Tongue (tissue), 2 donors: ENCODE data around the gene IER3. TPM values are rescaled to one million over a fixed set of nuclear protein-coding genes. Genes with fewer than 3 reads are reported as not detected.
"Not testable (repeated sequence)": the region's sequence is repeated elsewhere in the genome, so short reads cannot be mapped to it uniquely, and the experiment has no call there.

Experiments
- DNase-seq: peaks from one replicate; pipeline ENCODE4 v3.0.0-alpha.2; 2015
- total RNA-seq: library from RNA; depleted of rRNA; stranded (reverse); fragments of >200 nt; gene quantifications from one replicate; pipeline ENCODE4 v1.2.3, GENCODE V29; 2014

Gene IER3
- total RNA-seq, 1 donor from 2014 or later, result 7.1 TPM

GRCh38 chr6:30768634-30769087, 24.3 kb upstream of the IER3 start:
- DNase-seq, result no peak

- no peak for DNase-seq
Observed at GRCh38 chr6:30767944-30768301, 23.6 kb upstream of the IER3 start.

GRCh38 chr6:30767158-30767943, 23.0 kb upstream of the IER3 start:
- DNase-seq, result no peak

- DNase-seq, result no peak
Observed at GRCh38 chr6:30766461-30767157, 22.3 kb upstream of the IER3 start.

- DNase-seq, result not testable (repeated sequence)
Observed at GRCh38 chr6:30765495-30765894, 21.1 kb upstream of the IER3 start.

GRCh38 chr6:30764490-30765043, 20.2 kb upstream of the IER3 start:
- DNase-seq, result not testable (repeated sequence)

GRCh38 chr6:30763618-30764489, 19.5 kb upstream of the IER3 start:
- DNase-seq, result peak; percentile 54

- no peak for DNase-seq
Observed at GRCh38 chr6:30763155-30763617, 18.8 kb upstream of the IER3 start.

GRCh38 chr6:30761791-30762429, 17.6 kb upstream of the IER3 start:
- DNase-seq, result no peak

- no peak for DNase-seq
Observed at GRCh38 chr6:30760549-30760948, 16.2 kb upstream of the IER3 start.

- peak; percentile 16 for DNase-seq
Observed at GRCh38 chr6:30759575-30760239, 15.4 kb upstream of the IER3 start.

GRCh38 chr6:30757261-30757904, 13.0 kb upstream of the IER3 start:
- peak; percentile 21 for DNase-seq

- DNase-seq, result not testable (repeated sequence)
Observed at GRCh38 chr6:30756405-30757003, 12.2 kb upstream of the IER3 start.

- DNase-seq, result no peak
Observed at GRCh38 chr6:30754631-30755030, 10.3 kb upstream of the IER3 start.

GRCh38 chr6:30752157-30752927, 8.0 kb upstream of the IER3 start:
- DNase-seq, result peak; percentile 95

GRCh38 chr6:30750379-30750668, 6.0 kb upstream of the IER3 start:
- DNase-seq, result no peak

GRCh38 chr6:30749554-30750378, 5.4 kb upstream of the IER3 start:
- peak; percentile 16 for DNase-seq

- DNase-seq, result no peak
Observed at GRCh38 chr6:30748851-30749540, 4.6 kb upstream of the IER3 start.
